Measurements from ENCODE around the gene STARD13.

DNA sequence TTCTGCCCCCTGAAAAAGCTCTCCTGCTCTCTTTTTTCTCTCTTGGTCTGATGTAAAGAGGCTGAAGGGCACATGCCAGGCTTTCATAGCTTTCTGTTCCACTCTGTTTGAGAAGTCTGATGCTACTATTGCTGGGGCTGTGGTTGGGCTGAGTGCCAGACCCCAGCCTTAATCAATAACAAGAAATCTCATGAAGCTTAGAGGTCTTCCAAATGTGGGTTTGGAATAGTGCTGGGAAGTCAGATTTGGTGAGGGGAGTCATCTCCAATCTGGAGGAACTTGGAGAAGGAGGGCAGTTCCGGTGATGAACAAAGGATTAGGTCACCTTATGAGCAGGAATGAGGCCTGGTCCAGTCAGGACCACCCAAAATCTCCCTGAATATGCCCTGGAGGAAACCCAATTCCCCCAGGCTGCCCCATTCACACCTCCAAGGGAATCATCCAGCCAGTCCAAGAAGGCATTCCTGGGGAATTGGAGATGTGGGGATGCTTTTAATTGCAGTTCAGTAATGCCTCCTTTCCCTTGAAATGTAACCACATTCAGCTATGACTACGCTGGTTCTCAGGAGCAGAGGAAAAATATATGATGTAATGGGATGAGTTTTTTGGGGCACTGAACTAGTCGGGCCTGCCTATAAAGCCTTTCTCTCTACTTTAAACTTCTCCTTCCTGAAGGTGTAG is 102.0 kb downstream of the STARD13 start:
- TF ChIP-seq EZH2 (IDR thresholded peaks at IDR 0.05) = no peak
- TF ChIP-seq, protein P1, sequence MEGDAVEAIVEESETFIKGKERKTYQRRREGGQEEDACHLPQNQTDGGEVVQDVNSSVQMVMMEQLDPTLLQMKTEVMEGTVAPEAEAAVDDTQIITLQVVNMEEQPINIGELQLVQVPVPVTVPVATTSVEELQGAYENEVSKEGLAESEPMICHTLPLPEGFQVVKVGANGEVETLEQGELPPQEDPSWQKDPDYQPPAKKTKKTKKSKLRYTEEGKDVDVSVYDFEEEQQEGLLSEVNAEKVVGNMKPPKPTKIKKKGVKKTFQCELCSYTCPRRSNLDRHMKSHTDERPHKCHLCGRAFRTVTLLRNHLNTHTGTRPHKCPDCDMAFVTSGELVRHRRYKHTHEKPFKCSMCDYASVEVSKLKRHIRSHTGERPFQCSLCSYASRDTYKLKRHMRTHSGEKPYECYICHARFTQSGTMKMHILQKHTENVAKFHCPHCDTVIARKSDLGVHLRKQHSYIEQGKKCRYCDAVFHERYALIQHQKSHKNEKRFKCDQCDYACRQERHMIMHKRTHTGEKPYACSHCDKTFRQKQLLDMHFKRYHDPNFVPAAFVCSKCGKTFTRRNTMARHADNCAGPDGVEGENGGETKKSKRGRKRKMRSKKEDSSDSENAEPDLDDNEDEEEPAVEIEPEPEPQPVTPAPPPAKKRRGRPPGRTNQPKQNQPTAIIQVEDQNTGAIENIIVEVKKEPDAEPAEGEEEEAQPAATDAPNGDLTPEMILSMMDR (IDR thresholded peaks at IDR 0.05) = no peak
- no peak for TF ChIP-seq EZH2phosphoT487 (IDR thresholded peaks at IDR 0.05)
